Epithelial cell of esophagus (primary cell): ENCODE results near the gene OPN1MW3.
"Not testable (repeated sequence)": the region's sequence is repeated elsewhere in the genome, so short reads cannot be mapped to it uniquely, and the experiment has no call there.

Experiments
- DNase-seq: peaks from one replicate; pipeline ENCODE4 v3.0.0; 2010; ENCODE audit warnings: low read depth
- H3K4me3 ChIP-seq: 2 replicates; pipeline ENCODE4 v1.5.1; 2011; ENCODE audit warnings: mild to moderate bottlenecking, low read length, control low read depth

The OPN1MW3 gene

DNA sequence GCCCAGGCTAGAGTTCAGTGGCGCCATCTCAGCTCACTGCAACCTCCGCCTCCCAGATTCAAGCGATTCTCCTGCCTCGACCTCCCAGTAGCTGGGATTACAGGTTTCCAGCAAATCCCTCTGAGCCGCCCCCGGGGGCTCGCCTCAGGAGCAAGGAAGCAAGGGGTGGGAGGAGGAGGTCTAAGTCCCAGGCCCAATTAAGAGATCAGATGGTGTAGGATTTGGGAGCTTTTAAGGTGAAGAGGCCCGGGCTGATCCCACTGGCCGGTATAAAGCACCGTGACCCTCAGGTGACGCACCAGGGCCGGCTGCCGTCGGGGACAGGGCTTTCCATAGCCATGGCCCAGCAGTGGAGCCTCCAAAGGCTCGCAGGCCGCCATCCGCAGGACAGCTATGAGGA lies at the start of gene OPN1MW3:
TSS of gene OPN1MW3 (plus strand) at position 301 of the 400 bp plus-strand sequence. CDS start at position 339, 38 bp downstream.
- not testable (repeated sequence) for H3K4me3 ChIP-seq, DNase-seq

DNA sequence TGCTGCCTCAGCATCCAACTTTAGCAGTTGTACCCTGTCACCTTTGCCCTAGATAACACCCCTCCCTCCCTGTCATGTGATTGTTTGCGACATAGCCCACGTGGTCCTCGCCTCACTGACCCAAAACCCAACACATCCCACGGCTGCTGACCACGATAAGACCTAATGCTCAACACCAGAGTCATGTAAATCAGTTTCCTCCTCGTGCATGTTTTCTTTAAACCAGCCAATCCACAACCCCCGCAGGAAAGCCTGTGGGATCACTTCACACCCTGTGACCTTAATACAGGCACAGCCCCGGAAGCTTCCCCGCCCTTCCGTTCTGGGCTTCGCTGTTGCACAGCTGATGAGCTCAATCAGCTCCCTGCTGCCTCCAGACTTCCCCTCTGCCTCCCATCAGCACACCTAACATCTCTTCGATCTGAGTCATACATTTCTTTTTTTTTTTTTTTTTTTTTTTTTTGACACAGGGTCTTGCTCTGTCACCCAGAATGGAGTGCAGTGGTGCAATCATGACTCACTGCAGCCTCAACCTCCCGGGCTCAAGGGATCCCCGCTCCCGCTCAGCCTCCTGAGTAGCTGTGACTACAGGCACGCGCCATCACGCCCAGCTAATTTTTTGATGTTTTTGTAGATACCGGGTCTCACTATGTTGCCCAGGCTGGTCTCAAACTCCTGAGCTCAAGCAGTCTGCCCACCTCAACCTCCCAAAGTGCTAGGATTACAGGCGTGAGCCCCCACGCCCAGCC lies 47.5 kb upstream of the OPN1MW3 start:
- not testable (repeated sequence) for H3K4me3 ChIP-seq, DNase-seq

DNA sequence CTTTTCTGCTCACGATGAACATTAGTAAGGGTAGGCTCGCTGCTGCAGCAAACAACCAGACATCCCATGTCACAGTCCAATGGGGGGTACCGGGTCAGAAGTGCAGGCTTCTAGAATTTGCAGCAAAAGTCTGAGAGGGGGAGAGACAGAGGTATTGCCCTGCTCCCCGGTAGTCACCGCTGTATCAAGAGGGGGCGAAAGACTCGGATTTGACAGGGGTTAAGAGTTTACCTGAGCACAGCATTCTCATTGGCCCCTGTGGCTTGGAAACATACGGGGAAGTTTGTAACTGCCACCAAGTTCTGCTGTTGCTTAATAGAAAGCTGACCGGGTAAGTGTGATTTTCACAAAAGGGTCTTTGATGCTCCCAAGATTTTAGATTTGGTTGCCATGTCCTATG lies 46.3 kb upstream of the OPN1MW3 start:
- not testable (repeated sequence) for H3K4me3 ChIP-seq, DNase-seq

DNA sequence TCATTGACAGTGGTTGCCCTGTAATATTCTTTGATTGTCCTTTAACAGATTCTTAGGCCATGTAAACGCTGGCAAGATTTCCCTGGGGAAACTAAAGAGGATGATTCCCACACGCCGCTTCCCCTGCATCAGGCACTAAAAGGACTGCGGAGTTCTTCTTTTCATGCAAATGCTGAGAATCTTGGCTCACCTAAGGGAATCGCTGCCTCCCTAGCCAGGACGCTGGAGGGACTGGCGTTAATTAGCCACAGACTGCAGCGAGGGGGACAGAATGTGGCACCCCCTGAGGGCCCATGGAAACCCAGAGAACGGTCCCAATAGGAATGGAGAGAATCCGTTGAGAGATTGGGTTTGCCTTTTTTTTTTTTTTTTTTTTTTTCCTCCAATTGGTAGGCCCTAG lies 45.9 kb upstream of the OPN1MW3 start:
- not testable (repeated sequence) for DNase-seq, H3K4me3 ChIP-seq

DNA sequence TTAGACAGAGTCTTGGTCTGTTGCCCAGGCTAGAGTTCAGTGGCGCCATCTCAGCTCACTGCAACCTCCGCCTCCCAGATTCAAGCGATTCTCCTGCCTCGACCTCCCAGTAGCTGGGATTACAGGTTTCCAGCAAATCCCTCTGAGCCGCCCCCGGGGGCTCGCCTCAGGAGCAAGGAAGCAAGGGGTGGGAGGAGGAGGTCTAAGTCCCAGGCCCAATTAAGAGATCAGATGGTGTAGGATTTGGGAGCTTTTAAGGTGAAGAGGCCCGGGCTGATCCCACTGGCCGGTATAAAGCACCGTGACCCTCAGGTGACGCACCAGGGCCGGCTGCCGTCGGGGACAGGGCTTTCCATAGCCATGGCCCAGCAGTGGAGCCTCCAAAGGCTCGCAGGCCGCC lies 37.9 kb upstream of the OPN1MW3 start, which contains the start of gene OPN1MW2:
TSS of gene OPN1MW2 (plus strand) at position 301 of the 400 bp plus-strand sequence. CDS start at position 361, 60 bp downstream.
- not testable (repeated sequence) for DNase-seq, H3K4me3 ChIP-seq

DNA sequence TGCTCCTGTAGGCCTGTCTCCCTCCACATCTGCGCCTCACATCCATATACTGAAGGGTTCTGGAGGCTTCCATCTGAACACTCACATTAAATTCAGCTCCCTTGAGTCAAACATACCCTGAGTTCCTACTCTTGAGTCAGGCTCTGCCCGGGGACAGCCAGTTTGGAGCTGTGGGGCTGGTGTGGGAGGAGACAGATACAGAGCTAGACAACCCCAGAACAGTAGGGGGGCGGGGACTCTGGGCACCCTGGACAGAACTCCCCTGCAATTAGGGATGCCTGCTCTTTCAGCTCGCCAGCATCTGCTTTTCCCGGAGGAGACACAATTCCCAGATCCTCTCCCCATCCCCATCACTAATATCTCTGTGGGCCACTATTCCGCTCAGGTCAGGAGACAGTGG lies 32.1 kb upstream of the OPN1MW3 start:
- H3K4me3 ChIP-seq, DNase-seq: not testable (repeated sequence)

DNA sequence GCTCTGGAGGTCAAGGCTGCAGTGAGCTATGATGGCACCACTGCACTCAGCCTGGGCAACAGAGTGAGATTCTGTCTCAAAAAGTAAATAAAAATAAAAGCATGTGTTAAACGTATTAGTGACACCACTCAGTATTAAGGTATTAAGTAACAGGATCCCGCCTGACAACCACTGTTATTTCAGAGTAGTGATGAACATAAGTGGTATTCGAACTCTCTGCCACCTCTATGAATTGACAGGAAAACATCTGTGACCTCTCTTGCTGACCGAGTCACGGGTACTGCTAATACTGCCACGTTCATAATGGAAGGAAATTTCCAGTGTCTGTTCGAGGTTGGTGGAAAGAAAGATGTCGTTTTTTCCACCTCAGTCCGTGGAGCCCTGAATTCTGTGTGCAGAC lies 30.7 kb upstream of the OPN1MW3 start:
- DNase-seq, H3K4me3 ChIP-seq: not testable (repeated sequence)

DNA sequence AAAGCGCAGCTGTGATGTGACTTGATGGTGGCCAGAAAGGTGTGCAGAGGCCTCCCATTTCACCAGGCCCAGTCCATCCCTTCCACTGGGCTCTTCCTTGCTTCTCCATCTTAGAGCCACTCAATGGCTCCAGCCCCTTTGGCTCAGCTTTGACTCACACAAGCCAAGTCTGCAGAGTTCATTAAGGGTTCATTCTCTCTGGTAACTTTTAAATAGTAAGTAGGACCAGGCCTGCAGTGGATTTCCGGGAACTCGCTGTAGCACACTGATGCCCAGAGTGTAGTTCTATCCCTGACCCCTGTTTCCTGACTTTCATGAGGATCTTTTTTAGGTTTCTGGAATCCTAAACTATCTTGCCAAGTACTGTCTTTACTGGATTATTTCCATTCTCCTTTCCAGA lies 25.9 kb upstream of the OPN1MW3 start:
- DNase-seq, H3K4me3 ChIP-seq: not testable (repeated sequence)

DNA sequence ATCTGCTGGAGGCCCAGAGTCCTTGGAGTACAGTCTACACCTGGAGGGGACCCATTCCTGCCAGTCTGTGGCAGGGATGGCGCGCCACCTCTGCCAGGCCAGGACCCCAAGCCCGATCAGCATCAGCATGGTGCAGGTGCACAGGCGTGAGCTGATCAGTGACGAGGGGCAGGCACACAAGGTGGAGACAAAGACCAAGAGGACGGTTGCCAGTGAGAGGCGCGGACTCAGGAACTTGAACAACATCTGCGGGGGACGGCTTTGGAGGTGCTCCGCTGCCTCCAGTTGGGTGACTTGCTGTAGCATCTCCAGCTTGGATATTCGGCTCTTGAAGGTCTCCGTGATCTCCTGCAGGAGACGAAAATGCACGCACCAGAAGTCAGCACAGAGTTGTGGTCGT lies 23.8 kb upstream of the OPN1MW3 start:
- H3K4me3 ChIP-seq, DNase-seq: not testable (repeated sequence)

DNA sequence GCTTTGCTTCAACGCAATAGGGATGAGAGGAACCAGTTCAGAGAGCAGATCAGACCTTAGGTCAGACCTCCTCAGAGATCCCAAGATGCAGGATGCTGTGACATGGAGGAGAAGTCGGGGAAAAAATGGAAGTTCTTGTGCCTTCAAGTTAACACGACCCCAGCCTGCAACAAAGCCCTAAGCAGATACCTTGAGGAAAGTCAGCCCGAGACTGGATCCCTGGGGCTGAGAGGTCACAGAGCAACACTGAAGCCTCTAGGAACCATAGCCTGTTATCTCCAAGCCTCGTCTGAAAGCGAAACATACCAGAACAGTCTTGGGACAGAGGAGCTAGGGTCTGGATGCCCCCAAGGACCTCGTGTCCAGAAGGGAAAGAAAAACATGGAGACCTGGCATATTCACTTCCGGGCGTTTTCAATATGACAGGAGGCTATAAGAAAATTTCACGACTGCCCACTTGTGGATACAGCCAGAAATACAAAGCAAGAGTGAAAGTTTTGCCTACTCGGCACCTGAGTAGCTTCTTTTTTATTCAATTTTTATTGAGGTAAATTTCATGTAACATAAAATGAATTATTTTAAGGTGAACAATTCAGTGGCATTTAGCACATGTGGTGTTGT lies 18.3 kb upstream of the OPN1MW3 start:
- not testable (repeated sequence) for DNase-seq, H3K4me3 ChIP-seq

DNA sequence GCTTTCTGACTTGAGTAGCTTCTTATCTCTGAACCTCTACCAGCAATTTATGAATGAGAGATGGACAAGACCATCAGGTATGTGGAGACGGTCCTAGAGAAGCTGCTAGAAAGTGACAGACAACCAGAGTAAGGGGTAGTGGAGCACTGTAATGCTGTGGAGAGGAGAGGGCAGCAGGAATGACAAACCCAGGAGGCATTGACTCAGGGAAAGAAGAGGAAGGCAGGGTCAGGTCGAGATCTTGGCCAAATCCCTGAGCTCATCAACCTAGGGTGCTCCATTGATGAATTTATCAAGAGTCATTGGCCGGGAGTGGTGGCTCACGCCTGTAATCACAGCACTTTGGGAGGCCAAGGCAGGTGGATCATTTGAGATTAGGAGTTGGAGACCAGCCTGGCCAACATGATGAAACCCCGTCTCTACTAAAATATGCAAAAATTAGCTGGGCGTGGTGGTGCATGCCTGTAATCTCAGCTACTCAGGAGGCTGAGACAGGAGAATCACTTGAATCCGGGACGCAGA lies 17.3 kb upstream of the OPN1MW3 start:
- H3K4me3 ChIP-seq, DNase-seq: not testable (repeated sequence)

DNA sequence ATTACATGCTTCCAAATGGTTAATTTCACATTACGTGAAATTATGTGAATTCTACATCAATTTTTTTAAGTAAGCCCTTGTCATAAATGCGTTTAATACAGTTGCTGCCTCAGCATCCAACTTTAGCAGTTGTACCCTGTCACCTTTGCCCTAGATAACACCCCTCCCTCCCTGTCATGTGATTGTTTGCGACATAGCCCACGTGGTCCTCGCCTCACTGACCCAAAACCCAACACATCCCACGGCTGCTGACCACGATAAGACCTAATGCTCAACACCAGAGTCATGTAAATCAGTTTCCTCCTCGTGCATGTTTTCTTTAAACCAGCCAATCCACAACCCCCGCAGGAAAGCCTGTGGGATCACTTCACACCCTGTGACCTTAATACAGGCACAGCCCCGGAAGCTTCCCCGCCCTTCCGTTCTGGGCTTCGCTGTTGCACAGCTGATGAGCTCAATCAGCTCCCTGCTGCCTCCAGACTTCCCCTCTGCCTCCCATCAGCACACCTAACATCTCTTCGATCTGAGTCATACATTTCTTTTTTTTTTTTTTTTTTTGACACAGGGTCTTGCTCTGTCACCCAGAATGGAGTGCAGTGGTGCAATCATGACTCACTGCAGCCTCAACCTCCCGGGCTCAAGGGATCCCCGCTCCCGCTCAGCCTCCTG lies 9.9 kb upstream of the OPN1MW3 start:
- DNase-seq, H3K4me3 ChIP-seq: not testable (repeated sequence)

DNA sequence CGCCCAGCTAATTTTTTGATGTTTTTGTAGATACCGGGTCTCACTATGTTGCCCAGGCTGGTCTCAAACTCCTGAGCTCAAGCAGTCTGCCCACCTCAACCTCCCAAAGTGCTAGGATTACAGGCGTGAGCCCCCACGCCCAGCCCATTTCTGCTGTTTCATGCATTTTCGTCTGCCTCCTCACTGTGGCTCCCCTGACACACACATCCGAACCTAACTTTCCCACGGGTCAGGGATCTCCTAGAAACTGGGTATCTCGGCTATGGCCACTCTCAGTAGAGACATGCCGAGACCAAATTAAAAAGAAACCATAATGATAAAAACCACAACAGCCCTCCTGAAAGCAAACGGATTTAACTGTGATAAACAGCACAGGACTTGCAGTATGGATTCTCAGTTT lies 9.3 kb upstream of the OPN1MW3 start:
- H3K4me3 ChIP-seq, DNase-seq: not testable (repeated sequence)

DNA sequence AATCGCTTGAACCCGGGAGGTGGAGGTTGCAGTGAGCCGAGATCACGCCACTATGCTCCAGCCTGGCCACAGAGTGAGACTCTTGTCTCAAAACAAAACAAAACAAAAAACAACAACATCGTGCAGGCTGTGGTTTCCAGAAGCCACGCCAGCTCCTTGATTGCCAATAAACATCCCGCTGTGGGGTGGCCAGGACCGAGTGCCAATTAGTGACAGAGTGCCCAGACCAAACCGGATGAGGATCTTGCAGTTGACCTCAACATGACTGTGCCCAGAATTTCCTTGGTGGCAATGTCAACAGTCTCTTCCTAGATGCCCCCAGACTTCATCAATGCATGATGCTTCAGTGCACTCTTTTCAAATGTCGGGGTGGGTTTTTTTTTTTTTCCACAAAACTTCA lies 1.3 kb downstream of the OPN1MW3 start:
- DNase-seq, H3K4me3 ChIP-seq: not testable (repeated sequence)

DNA sequence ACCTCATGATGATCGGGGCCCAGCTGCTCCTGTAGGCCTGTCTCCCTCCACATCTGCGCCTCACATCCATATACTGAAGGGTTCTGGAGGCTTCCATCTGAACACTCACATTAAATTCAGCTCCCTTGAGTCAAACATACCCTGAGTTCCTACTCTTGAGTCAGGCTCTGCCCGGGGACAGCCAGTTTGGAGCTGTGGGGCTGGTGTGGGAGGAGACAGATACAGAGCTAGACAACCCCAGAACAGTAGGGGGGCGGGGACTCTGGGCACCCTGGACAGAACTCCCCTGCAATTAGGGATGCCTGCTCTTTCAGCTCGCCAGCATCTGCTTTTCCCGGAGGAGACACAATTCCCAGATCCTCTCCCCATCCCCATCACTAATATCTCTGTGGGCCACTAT lies 5.7 kb downstream of the OPN1MW3 start:
- not testable (repeated sequence) for H3K4me3 ChIP-seq, DNase-seq

DNA sequence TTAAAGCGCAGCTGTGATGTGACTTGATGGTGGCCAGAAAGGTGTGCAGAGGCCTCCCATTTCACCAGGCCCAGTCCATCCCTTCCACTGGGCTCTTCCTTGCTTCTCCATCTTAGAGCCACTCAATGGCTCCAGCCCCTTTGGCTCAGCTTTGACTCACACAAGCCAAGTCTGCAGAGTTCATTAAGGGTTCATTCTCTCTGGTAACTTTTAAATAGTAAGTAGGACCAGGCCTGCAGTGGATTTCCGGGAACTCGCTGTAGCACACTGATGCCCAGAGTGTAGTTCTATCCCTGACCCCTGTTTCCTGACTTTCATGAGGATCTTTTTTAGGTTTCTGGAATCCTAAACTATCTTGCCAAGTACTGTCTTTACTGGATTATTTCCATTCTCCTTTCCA lies 11.9 kb downstream of the OPN1MW3 start:
- not testable (repeated sequence) for DNase-seq, H3K4me3 ChIP-seq

DNA sequence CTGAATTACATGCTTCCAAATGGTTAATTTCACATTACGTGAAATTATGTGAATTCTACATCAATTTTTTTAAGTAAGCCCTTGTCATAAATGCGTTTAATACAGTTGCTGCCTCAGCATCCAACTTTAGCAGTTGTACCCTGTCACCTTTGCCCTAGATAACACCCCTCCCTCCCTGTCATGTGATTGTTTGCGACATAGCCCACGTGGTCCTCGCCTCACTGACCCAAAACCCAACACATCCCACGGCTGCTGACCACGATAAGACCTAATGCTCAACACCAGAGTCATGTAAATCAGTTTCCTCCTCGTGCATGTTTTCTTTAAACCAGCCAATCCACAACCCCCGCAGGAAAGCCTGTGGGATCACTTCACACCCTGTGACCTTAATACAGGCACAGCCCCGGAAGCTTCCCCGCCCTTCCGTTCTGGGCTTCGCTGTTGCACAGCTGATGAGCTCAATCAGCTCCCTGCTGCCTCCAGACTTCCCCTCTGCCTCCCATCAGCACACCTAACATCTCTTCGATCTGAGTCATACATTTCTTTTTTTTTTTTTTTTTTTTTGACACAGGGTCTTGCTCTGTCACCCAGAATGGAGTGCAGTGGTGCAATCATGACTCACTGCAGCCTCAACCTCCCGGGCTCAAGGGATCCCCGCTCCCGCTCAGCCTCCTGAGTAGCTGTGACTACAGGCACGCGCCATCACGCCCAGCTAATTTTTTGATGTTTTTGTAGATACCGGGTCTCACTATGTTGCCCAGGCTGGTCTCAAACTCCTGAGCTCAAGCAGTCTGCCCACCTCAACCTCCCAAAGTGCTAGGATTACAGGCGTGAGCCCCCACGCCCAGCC lies 27.3 kb downstream of the OPN1MW3 start:
- not testable (repeated sequence) for H3K4me3 ChIP-seq, DNase-seq

DNA sequence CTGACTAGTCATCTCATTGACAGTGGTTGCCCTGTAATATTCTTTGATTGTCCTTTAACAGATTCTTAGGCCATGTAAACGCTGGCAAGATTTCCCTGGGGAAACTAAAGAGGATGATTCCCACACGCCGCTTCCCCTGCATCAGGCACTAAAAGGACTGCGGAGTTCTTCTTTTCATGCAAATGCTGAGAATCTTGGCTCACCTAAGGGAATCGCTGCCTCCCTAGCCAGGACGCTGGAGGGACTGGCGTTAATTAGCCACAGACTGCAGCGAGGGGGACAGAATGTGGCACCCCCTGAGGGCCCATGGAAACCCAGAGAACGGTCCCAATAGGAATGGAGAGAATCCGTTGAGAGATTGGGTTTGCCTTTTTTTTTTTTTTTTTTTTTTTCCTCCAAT lies 29.0 kb downstream of the OPN1MW3 start:
- H3K4me3 ChIP-seq, DNase-seq: not testable (repeated sequence)
